ENCODE measurements around the gene CPSF4.

The CPSF4 gene

DNA sequence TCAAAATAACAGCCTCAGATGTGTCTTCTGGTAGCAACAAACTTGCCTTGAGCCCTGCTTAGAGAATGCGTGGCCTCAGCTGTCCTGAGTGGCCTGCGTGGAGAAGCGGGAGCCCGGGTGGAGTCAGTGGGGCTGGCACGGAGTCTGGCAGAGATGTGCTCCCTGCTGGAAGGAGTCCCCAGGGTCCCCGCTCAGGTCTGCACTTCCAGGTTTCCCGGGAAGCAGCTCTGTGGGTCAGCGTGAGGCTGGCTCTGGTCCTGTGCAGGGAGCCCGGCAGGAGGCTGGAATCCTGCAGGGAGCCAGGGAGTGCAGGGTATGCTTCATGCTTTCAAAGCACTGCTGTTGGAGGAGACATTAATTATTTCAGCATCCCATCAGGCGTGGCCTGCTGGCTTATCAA, 10.1 kb downstream of the CPSF4 start:
- DNase-seq (ENCODE audit: low read depth in 1 of 2, low spot score in 1 of 2) = no peak

DNA sequence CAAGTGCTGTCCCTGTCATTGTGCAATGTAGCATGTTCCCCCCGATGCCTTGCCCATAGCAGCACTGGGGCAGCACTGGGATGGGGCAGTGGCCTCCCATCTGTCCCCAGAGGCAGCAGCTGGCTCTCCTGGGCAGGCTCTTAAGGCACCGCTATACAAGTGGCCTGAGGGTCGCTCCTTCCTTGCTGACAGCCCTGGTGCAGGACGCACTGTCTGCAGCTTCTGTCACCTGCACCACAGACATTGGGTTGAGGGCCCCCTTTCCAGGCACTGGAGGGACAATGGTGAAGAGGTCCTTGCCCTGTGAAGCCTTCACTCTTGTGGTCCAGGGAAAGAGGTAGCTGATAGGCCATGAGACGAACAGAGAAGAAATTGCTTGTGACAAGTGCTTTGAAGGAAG, 10.6 kb downstream of the CPSF4 start:
- no peak for DNase-seq (ENCODE audit: low read depth in 1 of 2, low spot score in 1 of 2)

DNA sequence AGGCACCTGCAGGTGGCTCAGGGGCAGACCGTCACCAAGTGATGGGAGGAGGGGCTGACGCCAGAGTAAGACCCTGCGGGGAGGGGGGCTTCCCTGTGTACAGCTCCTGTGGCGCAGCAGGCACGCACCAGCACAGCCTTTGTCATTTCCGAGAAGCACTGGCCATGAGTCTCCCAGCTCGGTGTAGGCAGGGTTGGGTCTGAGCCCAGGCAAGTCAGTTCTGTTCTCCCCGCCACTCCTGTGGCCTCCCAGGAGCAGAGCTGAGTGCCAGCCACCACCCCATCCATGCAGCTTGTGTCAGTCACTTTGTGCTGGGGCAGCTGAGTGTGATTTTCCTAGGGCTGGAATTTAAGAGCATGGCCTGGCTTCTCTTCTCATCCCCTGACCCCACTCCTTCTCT, 13.2 kb downstream of the CPSF4 start:
- DNase-seq (ENCODE audit: low read depth in 1 of 2, low spot score in 1 of 2) = no peak

DNA sequence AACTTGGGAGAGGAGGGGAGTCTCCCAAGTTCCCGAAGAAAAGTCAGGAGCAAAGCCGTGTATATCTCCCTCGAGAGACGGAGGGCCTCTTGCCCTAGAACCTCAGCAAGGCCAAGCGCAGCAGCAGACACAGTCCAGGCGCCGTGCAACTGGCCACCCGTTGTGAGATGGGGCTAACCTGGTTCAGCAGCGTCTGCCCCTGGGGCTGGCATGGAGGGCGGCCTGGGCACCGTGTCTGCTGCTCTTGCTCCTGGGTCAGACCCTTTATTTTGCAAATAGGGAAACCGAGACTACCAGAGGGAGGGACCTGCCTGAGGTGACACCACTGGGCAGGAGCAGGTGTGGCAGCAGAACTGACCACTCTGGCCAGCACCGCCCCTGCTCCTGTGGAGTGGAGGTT, 13.8 kb downstream of the CPSF4 start:
- DNase-seq (ENCODE audit: low read depth in 1 of 2, low spot score in 1 of 2) = no peak

DNA sequence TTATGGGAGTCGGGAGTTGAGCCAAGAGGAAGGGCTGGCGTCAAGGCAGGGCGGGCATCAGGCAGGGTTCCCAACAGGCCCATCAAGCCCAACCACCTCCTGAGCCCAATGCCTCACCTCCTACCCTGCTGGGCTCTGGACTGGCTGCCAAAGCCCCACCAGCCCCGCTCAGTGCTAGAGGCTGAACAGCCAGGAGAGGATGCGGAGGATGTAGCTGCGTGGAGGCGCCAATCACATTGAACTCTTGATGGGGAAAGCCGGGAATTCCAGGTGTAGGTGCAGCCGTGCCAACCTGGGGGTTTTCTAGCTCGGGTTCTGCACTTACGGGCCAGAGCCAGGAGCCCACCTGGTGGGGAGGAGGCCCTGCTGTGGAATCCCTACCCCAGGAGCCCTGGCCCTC, 14.4 kb downstream of the CPSF4 start:
- DNase-seq (ENCODE audit: low read depth in 1 of 2, low spot score in 1 of 2) = no peak

DNA sequence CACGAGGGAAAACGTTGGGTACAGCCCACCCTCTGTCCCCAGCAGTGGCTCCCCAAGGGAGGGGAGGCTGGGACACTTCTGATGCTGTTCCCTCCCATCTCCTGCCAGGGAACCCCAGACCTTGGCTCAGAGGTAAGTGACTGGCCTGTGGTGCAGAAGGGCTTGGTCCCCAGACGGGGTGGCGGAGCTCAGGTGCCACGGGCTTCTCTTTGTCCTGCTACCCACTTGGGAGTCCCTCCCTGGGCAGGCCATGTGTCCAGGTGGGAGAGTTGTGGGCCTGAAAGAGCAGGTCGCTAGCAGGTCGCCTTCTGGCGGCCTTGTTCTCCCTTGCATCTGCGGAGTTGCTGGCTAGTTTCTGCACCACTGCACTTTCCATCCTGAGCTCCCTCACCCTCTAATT, 17.1 kb downstream of the CPSF4 start:
- DNase-seq (ENCODE audit: low read depth in 1 of 2, low spot score in 1 of 2) = no peak

DNA sequence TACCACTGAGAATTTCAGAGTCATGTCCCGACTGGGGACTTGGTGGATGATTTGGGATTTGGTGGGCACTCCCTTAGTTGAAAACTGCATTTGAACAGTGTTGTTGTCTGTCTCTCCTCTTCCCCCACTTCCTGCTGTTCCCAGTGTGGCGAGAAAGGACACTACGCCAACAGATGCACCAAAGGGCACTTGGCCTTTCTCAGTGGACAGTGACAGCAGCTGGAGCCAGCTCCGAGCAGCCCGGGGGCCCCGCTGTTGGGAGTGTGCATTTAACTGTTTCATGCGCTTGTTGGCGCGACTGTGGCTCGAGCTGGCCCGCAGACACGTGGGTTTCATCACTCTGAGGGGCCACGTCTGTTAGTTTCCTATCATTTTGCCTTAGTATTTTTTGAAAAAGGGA, 17.5 kb downstream of the CPSF4 start:
- no peak for DNase-seq (ENCODE audit: low read depth in 1 of 2, low spot score in 1 of 2)

DNA sequence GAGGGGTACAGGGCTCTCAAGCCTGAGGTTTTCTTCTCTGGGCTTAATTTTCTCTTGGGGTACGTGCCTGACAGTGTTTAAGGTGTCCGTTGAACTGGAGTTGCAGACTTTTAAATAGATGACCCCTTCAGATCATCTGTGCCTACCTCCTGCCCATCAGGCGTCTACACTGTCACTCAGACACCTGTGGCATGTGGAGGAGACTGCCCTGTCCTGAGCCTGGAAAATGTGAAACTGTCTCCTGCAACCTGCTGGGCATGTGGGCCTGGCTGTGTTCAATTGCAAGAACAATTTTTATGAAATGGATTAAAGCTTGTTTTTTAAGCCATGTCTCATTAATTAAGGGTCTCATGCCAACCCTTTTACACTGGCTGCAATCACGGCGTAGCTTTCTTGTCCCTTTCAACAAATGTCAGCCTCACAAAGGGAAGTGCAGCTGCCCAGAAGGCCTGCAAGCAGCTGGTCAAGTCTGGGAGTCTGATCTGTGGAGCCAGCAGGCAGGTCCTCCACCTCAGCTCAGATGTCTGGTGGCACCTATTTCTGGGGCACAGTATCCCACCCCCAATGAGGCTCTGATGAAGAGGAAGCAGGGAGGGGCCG, 18.4 kb downstream of the CPSF4 start:
- no peak for DNase-seq (ENCODE audit: low read depth in 1 of 2, low spot score in 1 of 2)

DNA sequence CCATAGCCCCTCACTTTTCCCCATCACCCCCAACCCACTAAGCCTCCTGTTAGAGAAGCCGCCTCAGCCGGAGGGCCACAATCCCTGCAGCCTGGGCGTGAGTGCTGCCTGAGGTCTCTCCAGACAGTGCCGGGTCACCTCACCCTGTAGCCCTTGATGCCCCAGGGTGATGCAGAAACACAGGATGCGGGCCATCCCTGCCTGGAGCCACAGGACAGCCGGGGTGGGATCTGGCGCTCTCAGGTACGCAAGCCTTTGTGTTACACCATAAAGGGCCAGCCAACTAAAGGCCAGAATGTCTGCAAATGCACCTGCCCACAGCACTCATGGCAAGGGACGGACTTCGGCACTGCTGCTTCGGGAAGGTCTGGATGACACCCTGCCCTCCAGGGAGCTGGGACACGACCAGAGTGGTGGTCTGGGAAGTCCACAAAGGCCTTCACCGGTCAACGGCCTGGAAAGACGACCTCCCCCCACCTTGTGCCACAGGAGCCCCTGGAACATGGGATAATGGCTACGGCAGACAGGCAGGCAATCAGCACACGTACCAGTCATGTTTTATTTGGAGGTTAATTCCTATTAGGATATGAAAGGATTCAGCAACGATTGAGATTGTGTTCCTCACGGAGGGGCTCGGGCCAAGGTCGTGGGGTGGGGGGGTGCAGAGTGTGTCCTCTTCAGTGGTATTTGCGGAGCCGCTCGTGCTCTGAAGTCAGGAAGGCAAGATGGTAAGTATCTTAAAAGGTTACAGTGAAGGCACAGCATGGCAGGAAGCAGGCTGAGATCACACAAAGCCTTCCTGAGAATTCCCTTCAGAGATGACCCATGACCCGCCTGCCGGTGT, 19.1 kb downstream of the CPSF4 start:
- no peak for DNase-seq (ENCODE audit: low read depth in 1 of 2, low spot score in 1 of 2)

DNA sequence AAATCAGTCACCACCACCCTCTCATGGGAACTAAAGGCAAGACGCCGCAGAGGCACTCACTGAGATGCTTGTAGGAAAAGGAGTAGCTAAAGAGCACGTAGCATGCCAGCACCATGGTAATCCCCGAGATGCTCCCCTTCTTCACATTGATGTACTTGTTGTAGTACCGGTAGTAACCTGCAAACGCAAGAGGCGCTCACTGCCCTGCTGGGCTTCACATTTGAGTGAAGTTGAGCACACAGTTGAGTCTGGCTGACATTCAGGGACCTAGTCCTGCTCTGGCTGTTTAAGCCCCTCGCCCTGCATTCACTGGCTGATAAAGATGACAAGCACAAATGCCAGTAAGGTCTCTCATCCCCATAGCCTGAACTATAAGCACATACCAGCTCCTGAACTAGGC, 20.3 kb downstream of the CPSF4 start:
- no peak for DNase-seq (ENCODE audit: low read depth in 1 of 2, low spot score in 1 of 2)

DNA sequence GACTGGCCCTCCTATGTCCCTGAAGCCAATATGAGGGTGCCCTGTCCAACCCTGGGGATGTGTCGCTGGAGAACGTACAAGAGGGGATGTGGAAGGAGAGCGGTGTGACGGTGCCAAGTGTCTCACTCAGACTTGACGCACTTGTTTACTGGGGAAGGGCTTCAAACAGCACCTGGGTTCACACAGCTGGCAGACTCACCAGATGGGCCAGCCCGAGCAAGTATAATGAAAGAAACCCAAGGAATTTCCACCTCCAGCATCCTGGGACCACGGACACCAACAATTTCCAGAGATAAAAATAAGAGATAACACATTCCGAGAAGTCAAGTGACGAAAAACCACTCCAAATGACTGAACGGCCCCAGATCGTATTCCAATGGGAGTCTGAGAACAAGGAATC, 21.9 kb downstream of the CPSF4 start:
- DNase-seq (ENCODE audit: low read depth in 1 of 2, low spot score in 1 of 2) = no peak

DNA sequence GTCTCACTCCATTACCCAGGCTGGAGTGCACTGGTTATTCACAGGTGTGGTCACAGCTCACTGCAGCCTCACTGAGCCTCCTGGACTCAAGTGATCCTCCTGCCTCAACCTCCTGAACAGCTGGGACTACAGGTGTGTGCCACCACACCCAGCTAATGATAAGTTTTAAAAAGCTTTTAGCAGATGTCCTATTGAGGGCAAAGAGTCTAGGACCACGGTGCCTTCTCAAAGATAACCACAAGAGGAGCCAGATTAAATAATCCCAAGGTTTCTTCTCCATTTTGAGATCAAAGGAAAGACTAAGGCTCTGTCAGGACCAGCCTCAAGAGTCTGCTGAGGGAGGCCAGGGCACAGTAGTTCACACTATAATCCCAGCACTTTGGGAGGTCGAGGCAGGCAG, 22.5 kb downstream of the CPSF4 start:
- no peak for DNase-seq (ENCODE audit: low read depth in 1 of 2, low spot score in 1 of 2)

DNA sequence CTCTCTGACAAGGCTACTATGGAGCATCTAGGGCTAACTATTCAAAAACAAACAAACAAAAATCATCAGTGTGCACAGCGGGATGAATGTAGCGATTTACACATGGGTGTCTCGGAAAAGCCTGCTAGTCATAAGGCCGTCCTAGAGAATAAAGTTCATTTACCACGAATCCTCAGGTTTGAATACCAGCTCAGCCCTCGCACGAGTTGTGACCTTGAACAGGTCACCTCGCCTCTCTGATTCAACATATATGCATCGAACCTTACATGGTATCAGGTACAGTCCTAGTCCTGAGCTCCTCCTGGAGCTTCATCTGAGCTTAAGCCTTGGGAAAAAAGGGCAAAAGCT, 26.7 kb downstream of the CPSF4 start:
- no peak for DNase-seq (ENCODE audit: low read depth in 1 of 2, low spot score in 1 of 2)

DNA sequence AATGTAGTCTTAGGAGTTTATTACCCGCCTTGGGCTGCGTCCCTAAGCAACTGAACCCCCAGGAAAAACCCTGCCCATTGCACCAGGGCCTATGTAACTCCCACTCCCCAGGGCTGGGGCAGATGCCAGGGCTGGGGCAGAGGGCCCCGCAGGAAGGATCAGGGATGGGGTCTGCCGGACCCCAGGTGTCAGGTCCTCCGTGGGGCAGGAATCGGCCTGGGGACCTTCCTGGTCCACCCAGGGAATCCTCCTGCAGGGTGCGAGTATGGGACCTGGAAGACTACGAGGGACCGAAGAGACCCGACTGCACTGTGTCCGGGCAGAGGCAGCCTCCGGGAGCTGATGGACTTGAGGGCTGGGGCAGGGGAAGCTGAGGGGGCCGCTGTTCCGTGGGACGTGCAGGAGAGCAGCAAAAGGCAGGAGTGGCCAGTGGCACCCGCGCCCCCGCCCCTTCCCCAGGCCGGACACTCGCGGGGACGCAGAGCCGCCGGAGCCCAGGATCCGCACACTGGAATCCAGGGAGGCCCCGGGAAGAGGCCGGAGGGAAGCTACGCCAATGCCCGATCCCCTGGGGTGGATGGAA, 29.7 kb downstream of the CPSF4 start:
- DNase-seq (ENCODE audit: low read depth in 1 of 2, low spot score in 1 of 2) = no peak

DNA sequence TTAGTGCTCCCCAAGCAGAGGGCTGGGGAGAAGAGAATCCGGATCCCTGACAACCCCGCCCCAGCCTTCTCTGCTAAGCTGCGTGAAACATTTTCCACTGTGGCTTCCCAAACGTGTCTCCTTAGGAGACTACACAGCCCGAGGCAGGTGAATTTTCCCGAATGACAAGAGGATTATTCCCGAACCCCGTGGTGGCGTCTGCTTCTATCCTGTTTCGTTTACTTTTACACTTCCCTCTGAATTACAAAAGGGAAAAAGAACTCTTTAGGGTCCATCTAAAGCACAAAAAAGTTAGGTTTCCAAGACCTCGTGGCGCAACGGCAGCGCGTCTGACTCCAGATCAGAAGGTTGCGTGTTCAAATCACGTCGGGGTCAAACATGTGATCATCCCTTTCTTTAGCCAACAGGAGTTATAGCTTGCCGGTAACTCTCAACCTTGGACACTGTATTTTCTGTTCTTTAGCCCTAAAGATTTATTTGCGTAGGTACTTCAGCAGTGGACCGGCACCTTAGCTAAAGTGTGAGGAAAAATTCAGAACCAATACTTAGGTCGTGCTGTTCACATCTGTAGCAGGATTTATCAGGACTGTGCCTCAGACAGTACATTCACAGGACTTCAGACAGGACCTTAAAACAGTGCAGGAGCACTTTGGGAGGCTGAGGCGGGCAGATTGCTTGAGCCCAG, 30.8 kb downstream of the CPSF4 start:
- no peak for DNase-seq (ENCODE audit: low read depth in 1 of 2, low spot score in 1 of 2)

DNA sequence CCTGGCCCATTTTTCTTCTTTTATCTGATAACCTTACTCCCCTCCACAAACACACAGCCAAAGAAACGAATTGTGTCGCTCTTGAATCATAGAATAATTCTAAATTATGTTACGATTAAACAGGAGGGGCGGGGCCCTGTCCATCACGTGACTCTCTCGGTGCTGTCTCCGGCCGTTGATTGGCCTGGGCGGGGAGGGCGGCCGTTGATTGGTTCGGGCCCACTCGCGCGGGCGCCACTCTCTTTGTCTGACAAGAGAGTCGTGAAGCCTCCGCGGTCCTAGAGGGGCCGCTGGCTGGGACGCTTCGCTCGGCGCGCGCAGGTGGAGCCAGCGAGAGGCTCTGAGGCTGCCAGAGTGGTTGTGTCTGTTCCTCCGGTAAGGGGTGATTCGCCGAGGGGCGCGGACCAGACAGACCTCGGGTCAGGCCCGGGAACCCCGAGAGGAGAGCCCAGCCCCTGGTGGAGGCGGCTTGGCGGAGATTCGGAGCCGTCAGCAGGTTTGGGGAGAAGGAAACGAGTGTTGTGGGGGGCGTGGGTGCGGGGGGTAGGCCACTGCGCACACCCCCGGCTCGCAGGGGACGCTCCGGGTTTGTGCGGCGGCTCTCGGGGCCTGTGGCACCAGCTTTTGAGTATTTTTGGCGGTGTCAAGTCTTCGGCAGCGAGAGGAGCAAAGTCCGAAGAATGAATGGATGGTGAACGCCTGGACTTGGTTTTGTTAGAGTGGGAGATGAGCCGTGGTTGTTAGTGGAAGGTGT, 34.0 kb downstream of the CPSF4 start, which contains the start of gene ZNF789:
TSS of gene ZNF789 (plus strand) at position 330 of the 754 bp plus-strand sequence. CDS start 3,567 bp downstream, outside the sequence.
- peak; percentile 97 for DNase-seq (ENCODE audit: low read depth in 1 of 2, low spot score in 1 of 2)

DNA sequence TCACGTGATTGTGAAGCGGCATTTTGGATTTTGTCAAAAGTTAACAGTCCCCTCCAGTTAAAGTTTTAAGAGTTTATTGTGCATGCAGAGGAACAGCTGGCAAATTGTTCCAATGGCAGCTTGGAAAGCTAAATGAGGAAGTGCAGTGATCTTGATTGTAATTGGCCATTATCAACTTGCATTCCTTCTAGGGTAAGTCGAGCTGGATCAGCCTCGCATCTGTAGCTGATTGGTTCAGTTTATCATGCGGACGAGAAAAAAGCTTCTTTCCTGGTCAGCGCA, 34.5 kb downstream of the CPSF4 start:
- no peak for DNase-seq (ENCODE audit: low read depth in 1 of 2, low spot score in 1 of 2)

DNA sequence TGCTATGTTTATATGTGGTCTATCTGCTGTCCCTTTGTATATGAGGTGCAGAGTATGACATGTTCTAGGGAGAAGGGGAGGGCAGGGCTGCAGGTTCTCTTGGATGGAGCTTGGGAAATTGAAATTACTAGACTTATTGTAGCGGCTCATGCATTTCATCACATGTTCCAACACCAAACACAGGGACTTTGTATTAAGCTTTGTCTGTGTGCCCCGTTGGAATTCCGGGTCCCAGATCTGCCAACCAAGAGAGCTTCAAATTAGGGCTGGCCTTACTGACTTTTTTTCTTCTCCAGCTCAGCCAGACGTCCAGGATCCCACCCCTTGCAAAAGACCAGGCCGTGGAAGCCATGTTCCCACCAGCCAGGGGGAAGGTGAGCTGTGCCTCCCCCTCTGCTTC, 37.4 kb downstream of the CPSF4 start:
- DNase-seq (ENCODE audit: low read depth in 1 of 2, low spot score in 1 of 2) = no peak

DNA sequence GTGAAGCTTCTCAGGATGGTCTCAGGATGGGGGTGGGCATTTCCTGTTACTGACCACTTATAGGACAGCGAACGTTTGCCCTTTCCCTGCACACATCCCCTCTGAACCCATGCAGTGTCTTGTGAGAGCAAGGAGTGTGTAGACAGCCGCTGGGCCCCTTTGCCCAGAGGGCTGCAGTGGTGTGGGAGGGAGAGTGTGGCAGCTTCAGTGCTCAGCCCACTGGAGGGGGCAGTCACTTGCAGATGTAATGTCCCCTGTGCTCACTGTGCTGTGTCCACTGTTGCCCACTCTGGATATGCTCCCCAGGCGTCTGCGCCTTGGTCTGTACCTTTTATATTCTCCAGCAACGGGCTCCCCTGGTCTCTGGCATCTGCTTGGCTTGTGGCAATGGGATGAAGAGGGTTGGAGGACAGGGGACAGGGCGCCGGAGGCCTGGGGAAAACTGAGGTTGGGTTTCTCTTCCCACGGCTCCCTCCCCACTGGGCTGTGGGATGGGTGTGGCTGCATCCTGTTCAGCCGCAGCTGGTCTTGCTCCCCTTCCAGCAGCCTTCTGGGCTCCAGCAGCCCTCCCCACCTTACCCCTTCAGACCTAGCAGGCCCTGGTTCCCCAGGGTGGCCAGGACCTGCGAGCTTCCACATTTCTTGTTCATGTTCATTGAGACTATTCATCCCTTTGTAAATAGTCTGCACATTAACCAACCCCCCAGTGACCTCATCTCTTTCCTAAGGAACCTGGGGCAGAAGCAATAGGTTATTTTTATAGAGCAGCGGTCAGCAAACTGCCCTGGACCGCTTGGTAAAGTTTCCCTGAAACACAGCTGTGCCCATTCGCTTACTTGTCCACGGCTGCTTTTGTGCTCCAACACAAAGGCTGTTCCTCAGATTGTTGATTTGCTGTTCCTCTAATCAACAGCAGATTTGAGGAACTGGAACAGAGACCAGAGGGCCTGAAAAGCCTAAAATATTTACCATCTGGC, 40.0 kb downstream of the CPSF4 start:
- DNase-seq (ENCODE audit: low read depth in 1 of 2, low spot score in 1 of 2) = no peak

DNA sequence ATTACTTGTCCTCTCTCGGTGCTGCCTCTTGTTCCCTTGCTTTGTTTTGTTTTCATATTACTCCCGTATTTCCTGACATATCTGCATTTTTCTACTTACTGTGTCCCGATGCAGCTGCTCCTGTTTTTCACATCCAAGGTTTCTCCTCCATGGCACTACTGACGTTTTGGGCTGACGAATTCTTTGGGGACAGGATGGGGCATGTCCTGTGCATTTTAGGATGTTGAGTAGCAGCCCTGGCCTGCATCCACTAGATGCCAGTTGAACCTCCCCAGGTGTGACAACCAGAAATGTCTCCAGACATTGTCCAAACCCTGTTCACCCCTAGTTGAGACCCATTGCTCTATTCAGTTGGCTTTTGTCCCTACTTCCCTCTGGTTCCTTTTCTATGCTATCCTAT, 46.4 kb downstream of the CPSF4 start:
- no peak for DNase-seq (ENCODE audit: low read depth in 1 of 2, low spot score in 1 of 2)
